ENCODE results near the gene WDFY2.

The WDFY2 gene

GRCh38 chr13:51726446-51727193, 142.4 kb downstream of the WDFY2 start:
- no peak for TF ChIP-seq CTCF (IDR thresholded peaks at IDR 0.05; ENCODE audit: low read depth, low read length, missing control alignments)
- Histone ChIP-seq H3K27me3 (replicated peaks) (no peaks in the 10 kb centered on the region), H3K4me3 (ENCODE audit: low read depth, low read length) (no peak overlapping the region), H3K36me3 (replicated peaks) (no peaks in the 10 kb centered on the region), H3K27ac (peak overlapping the region; percentile 68)
- in situ Hi-C loops (cut with HindIII; ENCODE audit: low pct_ligation_motif_present, low sequenced_read_pairs): no loop called here
- no peak for DNase-seq

DNA sequence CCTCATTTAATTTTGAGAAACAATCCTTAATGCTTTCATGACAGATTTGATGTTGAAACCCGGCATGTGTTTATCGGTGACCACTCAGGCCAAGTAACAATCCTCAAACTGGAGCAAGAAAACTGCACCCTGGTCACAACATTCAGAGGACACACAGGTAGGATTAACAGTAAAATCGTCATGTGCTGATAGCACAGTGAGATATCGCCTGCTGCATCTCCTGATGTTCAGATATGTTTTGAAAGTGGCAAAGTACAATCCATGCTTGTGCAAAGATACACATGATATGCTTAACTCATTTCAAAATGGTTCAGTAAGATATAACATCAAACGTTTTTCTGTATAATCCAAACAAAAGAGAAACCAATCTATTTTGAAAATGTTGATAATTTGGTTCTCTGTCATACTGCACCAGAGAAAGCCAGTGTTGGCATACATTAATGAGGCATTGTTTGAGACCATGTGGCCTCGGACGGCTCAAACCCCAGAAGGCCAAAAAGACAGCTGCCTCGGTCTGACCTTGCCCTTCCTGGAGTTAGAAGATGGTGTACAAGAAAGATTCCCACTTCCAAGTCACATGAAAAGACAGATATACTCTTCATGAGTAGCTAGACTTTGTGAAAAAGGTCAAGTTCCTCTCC, 143.5 kb downstream of the WDFY2 start:
- Histone ChIP-seq H3K4me3 (ENCODE audit: low read depth, low read length) (no peak overlapping the region), H3K27me3 (replicated peaks) (no peaks in the 10 kb centered on the region), H3K36me3 (replicated peaks) (no peaks in the 10 kb centered on the region), H3K27ac (no peak overlapping the region)
- TF ChIP-seq CTCF (IDR thresholded peaks at IDR 0.05; ENCODE audit: low read depth, low read length, missing control alignments): no peak
- in situ Hi-C loops (cut with HindIII; ENCODE audit: low pct_ligation_motif_present, low sequenced_read_pairs): no loop called here
- DNase-seq: no peak

GRCh38 chr13:51728275-51728673, 144.0 kb downstream of the WDFY2 start:
- H3K4me3 ChIP-seq (ENCODE audit: low read depth, low read length): no peak overlapping the region
- H3K36me3 ChIP-seq (replicated peaks): no peaks in the 10 kb centered on the region
- no peak for TF ChIP-seq CTCF (IDR thresholded peaks at IDR 0.05; ENCODE audit: low read depth, low read length, missing control alignments)
- peak overlapping the region; percentile 89 for H3K27ac ChIP-seq
- in situ Hi-C loops (cut with HindIII; ENCODE audit: low pct_ligation_motif_present, low sequenced_read_pairs): no loop called here
- H3K27me3 ChIP-seq (replicated peaks): no peaks in the 10 kb centered on the region
- no peak for DNase-seq

DNA sequence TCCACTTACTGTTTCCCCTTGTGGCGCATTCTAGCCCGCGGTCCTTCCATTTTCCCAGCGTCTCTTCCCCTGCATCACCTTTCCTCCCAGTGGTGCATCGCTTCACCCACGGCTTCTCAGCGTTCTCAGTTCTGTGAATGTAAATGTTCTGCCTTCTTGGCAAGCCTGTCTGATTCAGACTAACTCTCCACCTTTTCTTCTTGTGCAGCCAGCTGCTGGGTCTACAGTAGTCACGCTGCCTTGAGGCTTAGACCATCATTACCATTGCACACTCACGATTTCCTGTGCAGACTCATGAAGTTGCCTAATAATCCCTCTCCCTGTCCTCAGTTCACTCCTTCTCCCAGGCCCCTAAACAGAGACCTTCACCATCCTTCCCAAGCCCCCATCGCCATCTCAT, 144.7 kb downstream of the WDFY2 start:
- Histone ChIP-seq H3K36me3 (replicated peaks) (no peaks in the 10 kb centered on the region), H3K27ac (peak overlapping the region; percentile 89), H3K27me3 (replicated peaks) (no peaks in the 10 kb centered on the region), H3K4me3 (ENCODE audit: low read depth, low read length) (no peak overlapping the region)
- in situ Hi-C loops (cut with HindIII; ENCODE audit: low pct_ligation_motif_present, low sequenced_read_pairs): no loop called here
- TF ChIP-seq CTCF (IDR thresholded peaks at IDR 0.05; ENCODE audit: low read depth, low read length, missing control alignments): peak; percentile 3
- DNase-seq: peak; percentile 75

DNA sequence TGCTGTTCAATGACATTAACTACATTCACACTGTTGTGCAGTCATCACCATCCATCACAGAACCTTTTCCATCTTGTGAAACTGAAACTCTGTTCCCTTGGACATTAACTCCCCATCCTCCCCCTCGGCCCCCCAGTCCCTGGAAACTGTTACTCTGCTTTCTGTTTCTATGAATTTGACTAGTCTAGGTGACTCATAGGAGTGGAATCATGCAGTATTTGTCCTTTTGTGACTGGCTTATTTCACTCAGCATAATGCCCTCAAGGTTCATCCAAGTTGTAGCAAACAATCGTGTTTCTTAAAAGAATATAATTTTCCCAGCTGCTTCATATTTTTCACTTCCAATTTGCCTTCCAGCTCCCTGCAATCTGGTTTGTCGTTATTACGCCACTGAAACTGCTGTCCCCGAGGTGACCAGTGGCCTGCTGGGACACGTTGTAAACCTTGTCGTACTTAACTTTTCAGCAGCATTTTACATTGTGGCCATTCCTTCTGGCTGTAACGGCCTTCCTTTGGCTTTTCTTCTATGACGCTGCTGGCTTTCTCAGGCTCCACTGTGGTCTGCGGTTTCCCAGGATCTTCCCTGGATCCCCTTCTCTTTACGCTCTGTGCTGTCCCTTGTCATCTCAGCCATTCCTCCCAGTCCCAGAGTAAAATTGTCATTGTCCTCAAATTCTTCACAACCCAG, 145.7 kb downstream of the WDFY2 start:
- peak overlapping the region; percentile 89 for H3K27ac ChIP-seq
- H3K4me3 ChIP-seq (ENCODE audit: low read depth, low read length): no peak overlapping the region
- H3K27me3 ChIP-seq (replicated peaks): no peaks in the 10 kb centered on the region

More for the DNA sequence above, 145.7 kb downstream of the WDFY2 start:
- no peaks in the 10 kb centered on the region for H3K36me3 ChIP-seq (replicated peaks)
- peak; percentile 92 for DNase-seq
- no peak for TF ChIP-seq CTCF (IDR thresholded peaks at IDR 0.05; ENCODE audit: low read depth, low read length, missing control alignments)
- in situ Hi-C loops (cut with HindIII; ENCODE audit: low pct_ligation_motif_present, low sequenced_read_pairs): no loop called here
